HG02623 (cell line): ENCODE data around the gene DLST.

Experiments used
- ATAC-seq: cut with Tn5 transposase; IDR thresholded peaks from one replicate; pipeline ENCODE4 v1.9.1; 2021; ENCODE audit warnings: moderate library complexity; ENCODE audit not compliant: unreplicated experiment

The DLST gene

DNA sequence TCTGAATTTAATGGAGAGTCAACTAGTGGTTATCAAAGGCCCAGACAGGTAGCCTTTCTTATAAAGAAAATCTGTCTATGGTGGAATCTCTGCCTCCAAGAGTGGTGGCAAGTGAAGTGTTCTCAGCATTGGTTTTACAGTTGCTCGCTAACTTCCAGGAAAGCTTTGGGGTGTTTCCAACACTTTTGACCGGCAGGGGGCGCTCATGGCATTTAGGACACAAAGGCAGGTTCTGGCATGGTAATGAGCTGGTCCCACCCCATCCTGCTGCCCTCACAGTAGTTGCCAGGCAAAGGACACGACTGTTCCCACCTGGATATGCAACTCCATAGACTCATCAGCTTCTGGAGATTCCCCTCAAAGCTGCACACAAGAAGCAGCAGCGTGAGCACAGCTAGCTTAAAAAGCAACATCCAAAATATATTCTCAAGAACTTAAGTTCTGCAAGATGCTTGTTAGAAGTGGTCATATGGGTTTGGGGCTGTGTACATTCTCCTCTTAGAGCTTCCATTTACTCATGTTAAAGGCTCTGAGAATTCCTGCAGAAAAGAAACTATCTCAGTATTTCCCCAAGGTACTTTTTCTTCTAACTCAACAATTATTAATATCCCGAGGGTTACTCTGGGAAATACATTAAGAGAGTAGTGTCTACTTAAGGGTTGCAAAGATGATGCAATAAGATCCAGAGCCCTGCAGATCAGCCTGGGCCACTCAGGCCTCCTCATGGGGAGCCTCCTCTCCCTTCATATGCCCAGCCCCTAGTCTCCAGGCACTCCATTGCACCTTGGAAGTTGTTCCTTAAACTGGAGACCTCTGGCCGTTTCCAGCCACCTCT, 20.6 kb upstream of the DLST start:
- peak; percentile 48 for ATAC-seq

DNA sequence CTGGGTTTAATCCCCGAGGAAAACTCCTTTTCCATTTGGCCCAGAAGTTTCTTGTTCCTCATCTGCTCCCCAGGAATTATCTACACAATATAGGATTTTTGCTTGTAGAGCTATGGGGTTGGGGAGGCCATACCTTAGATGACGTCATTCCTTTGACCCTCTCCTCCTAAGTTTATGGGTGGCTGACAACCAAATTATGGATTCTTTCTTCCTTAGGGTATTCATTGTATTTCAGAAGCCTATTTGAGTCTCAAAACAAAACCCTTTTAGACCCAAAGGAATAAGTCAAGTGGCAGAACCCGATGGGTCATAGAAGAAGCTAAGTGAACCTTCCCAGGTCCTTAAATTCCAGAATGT, 20.0 kb upstream of the DLST start:
- no peak for ATAC-seq

DNA sequence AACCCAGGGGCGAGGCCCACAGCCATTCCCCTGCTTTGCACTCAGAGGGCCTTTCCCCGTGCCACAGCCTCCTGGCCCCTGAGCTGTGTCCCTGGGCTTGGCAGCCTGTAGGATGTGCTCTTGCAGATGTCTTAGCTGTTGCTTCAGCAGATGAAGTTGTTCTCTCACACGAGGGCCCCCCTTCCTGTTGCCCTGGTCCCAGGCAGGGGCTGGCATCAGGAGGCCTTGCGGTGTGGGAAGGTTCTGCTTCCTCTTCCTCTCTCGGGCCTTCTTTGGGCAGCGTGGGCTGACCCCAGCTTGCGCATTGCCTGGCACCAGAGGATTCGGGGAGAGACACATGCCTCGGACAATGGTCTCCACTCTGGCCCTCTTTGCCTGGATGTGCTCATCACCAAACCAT, 18.4 kb upstream of the DLST start:
- no peak for ATAC-seq

DNA sequence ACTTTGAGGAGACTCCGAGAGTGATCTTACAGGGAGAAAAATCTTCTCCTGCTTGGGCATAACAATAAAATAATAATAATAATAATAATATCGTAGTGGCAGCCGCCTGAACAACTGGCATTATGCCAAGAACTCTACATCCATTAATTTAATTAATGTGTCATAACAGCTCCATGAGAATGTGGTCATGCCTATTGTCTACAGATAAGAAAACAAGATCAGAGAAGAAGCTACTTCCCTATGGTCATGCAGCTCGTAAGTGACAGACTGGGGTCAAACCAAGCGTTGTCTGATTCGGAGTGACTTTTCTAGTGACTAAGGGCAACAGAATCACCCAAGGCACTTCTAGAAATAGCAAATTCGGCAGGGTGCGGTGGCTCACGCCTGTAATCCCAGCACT, 17.5 kb upstream of the DLST start:
- no peak for ATAC-seq

DNA sequence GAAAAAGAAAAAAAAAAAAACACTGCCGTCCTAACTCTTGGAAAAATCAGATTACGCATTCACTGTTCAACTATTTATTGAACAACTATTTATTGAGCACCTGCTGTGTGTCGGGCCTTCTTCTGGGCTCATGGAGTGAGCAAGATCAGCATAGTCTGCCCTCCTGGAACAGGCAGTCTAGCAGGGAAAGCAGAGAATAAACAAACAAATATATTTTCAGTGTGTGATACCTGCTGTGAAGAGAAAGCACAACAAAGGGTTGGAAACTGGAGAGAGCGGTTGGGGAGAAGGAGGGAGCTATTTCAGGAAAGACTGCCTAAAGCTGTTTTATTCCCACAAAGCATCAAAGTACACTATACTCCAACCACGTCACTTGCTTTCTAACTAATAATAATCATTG, 16.6 kb upstream of the DLST start:
- ATAC-seq: no peak

DNA sequence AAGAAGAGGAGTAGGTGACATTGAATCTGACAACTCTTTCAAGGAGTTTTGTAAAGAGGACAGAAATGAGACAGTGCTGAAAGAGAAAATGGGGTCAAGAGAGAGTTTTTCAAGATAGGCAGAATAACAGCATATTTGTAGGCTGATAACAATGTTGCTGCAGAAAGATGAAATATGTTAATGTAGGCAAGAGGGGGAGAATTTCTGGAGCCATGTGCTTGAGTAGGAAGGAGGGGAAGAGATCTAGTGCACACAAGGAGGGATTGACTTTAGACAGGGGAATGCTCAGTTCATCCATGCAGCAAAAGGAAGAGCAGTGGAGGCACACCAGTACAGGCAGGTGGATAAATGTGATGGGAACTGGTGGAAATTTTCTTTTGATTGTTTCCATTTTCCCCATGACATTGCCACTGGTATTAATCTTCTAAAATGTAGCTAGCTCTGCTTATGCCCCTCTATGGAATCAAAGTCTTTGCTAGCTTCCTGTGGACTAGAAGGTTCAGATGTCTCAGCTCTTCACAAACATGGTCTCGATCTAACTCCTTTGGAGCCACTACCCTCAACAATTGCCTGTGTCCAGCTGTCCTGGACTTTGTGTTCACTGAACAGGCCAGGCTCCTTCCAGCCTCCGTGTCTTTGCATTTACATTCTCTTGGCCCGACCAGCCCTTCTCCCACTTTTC, 14.9 kb upstream of the DLST start:
- no peak for ATAC-seq

DNA sequence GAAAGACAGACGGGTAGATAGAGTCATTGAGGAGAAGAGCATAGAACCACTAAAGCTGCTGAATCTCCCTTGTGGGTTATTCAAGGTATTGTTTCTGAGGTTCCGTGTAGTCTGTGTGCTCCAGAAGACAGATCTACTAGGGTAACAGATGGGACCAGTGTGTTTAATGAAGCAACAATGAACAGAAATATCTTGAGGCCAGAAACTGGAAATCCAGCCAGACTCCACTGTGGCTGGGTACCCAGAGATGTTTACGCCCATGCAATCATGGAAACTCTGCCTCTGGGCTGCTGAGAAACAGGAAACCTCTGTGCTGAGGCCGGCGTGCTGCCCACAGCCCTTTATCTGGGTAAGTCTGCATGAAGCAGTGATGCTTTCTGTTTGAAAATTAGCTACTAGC, 14.0 kb upstream of the DLST start:
- ATAC-seq: no peak

DNA sequence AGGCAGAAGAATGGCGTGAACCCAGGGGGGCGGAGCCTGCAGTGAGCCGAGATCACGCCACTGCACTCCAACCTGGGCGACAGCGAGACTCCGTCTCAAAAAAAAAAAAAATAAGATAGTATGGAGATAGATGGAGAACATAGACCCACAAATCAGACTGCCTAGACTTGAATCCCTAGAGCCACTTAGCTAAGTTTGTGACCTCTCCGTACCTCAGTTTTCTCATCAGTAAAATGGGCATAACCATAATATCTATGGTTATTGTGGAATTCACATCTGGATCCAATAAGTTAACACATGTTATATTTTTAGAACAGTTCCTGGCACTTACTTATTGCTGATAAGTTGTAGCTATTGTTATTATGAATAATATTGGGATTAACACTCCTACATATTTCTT, 13.0 kb upstream of the DLST start:
- ATAC-seq: no peak

DNA sequence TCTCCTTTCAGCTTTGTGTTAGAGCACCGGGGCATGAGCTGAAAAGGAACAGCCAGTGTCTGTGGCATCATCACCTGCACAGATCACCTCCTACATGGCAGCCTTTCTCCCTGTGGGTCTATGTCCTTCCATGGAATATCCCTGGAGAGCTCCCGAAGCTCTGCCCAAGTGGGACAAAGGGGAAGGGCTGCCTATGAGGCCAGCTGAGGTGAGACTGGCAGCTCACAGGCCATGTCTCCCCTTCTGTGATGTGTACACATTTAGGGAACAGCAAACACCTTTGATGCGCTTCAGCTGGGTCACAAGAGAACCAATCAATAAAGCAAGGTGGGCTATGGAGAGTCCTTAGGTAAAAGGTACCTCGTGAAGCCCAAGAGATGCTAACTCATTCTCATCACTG, 9.9 kb upstream of the DLST start:
- no peak for ATAC-seq

DNA sequence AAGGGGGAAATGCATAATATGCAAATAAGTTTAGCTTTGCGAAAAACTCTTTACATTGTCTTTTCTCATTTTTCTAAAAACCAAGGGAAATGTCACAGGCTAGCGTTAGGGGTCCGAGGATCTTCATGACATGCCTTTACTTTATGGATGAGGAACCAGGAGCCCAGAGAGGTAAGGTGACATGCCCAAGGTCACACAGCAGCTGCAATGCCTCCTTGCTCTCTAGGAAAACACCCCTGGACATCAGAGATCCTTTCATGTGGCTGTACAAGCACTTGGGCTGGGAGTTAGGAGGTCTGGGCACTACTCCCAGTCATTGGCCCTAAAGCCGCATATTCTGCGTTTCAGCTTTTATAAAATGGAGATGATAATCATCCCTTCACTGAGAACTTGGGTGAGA, 6.5 kb upstream of the DLST start:
- no peak for ATAC-seq

DNA sequence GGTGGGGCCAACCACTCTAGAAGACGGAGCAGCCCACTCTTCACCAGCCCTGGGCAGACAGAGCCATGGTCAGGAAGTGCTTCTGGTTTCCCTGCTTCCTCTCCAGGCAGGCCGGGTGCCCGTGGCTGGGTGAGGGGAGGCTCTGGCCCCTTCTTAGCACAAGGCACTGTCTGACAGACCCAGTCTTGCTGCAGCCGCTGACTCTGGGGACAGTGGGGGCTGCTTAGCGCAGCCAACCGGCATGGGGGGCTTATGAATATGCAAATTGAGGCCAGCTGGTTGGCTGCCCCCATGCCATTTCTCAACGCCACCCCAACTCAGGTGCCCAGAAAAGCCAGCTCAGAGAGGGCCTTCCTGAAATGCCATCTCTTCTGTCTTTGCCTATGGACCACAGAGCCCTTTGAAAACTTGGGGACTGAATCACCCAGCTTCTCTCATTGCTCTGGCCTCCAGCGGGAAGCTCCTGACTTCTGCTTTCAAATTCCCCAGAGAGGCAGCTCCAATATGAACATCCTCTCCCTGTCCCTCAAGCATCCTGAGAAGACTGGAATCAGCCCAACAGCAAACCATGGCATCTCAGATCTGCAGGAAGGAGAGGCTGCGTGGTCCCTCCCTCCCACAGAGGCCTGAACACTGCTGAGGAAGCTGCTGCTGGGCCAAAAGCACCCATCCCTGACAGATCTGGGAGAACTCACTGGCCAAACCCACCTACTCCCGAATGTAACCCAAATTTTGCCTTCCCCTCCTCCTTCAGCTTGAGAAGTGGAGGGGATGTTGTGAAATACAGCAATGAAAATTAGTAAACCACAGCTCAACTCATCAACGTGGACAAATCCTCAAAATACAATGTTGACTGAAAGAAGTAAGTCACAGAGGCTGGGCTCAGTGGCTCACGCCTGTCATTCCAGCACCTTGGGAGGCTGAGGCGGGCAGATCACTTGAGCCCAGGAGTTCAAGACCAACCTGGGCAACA, 5.5 kb upstream of the DLST start, which contains the start of gene PROX2:
TSS of gene PROX2 (minus strand) at position 205 of the 973 bp plus-strand sequence. CDS start 12,311 bp downstream, outside the sequence.
- no peak for ATAC-seq

DNA sequence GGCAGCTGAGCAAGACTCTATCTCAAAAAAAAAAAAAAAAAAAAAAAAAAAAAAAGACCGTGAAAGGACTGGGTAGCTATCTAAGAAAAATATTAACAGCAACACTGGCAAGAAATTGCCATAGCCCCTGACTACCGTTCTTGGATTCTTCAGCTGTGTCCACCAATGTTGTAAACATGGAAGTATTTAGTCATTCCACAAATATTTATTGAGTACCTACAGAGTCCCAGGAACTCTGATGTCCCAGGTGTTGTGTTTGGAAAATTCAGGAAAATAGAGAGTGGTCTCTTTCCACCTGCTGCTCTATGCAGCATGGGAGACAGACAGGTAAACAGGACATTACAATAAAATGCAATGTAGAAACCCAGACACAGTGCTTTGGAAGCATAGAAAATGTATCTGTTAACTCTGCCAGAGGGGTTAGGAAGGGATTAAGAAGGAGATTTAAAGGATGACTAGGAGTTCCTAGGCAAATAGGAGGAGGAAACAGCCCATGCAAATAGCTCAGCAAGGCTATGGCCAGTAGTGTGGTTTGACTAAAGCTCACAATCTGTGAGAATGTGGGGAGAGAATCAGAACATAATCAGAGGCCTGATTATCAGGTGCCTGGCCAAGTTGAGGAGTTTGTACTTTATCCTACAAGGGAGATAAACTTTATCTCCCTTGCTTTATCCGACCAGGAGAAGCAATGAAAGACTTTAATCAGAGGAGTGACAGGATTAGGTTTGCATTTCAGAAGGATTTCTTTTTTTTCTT, 2.1 kb upstream of the DLST start:
- no peak for ATAC-seq

DNA sequence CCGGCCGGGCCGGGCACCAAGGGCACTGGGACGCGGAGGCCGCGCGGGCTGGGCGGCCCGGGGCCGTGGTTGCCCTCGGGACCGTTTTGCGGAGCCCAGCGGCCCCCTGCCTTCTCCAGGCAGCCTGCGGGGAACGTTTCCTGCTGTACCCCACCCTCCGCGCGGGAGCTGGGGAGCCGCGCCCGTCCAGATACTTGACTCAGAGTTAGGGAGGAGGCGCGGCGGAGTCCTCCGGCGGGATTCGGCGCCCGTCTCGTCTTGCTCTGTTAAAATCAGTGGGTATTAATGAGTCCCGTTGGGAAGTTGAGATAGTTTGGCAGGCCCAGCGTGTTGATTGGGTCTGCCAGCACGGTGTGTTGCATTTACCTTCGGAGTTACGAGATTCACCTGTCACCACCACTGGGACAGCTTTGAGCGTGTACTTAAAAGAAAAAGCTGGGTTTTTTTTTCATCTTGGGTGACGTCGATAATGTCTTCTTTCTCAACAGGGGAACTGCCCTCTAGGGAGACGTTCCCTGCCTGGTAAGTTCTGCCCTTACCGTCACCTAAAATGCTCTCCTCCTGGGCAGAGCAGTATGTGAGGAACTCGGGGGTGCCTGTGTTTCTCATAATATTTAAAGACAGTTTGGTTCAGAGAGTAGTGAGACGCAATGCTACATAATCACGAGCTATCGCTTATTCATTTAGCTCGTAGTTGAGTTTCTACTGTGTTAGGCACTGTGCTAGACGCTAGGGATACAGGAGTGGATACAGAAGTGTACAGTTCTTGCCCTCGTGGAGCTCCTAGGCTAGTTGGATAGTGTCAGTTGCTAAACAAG, 596 bp downstream of the DLST start:
- ATAC-seq: peak; percentile 25

DNA sequence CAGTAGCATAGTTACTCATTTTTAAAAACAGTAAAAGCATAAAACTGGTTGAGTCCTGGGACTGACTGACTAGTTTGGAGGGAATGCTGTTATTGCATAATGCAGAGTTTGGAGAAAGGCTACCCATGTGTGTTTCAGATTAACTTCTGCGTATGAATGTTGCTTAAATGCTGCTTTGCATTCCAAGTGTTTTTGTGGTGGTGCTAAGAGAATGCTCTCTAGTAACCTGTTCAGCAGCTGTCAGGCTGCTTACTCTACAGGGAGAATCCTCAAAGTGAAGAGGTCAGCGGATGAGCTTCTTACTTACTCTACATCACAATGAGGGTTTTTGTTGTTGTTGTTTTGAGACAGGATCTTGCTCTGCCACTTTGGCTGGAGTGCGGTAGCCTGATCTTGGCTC, 4.3 kb downstream of the DLST start:
- no peak for ATAC-seq

DNA sequence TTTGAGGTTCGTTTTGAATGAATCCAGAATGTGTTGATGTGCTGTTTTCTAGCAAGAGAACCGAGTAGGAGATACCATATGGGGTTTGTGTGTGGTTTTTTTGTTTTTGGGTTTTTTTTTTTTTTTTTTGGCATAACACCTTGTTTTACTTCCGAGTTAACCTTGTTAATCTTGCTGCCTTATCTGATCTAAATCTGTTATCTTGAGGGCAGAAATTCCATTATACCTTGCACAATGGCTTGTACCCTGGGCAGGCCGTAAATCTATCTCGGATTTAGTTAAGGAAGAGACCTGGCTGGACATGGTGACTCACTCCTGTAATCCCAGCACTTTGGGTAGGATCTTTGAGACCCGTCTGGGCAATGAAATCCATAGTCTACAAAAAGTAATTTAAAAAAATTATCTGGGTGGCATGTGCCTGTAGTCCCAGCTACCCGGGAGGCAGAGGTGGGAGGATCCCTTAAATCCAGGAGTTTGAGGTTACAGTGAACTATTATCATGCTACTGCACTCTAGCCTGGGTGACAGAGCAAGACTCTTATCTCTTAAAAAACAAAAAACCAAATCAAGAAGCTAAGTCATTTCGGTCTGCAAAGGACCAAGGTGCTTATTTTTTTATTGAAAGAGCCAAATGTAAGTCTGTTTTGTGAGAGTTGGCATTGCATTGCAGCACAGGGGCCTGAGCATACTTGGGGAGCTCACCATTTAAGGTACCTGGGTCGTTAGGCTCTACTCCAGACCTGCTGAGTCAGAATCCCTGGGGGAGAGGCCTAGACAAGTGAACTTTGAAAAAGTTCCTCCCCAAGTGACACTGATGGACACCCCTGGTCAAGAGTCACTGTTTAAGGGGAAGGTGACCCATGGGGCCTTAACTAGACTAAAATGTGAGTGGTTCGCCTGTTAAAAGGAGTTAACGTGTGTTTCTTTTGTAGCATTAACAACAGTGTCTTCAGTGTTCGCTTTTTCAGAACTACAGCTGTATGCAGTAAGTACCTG, 6.7 kb downstream of the DLST start:
- ATAC-seq: no peak

DNA sequence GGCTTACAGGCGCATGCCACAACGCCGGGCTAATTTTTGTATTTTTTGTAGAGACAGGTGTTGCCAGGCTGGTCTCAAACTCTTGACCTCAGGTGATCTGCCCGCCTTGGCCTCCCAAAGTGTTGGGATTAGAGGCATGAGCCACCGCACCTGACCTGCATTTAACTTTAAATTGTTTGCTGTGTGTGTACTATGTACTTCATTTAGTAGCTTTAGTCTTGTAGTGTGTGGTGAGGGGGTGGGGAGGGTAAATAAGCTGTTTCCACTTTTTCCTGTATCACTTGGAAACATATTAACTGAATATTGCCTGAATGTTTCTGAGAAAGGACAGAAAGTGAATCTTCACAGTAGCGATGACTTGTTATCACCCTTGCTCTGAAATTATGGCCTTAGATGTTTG, 8.5 kb downstream of the DLST start:
- no peak for ATAC-seq

DNA sequence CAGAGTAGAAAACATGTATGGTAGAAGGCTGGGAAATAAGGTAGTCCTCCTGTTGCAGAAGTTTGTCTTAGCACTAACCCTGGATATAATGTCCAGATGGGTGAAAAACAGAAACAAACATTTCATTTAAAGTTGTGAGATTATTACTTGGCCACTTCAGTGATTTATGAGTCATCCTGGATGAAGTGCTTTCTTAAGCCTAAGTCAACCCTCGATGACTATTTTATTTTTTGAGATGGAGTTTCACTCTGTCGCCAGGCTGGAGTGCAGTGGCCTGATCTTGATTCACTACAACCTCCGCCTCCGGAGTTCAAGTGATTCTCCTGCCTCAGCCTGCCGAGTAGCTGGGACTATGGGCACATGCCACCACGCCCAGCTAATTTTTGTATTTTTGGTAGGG, 10.2 kb downstream of the DLST start:
- ATAC-seq: no peak

DNA sequence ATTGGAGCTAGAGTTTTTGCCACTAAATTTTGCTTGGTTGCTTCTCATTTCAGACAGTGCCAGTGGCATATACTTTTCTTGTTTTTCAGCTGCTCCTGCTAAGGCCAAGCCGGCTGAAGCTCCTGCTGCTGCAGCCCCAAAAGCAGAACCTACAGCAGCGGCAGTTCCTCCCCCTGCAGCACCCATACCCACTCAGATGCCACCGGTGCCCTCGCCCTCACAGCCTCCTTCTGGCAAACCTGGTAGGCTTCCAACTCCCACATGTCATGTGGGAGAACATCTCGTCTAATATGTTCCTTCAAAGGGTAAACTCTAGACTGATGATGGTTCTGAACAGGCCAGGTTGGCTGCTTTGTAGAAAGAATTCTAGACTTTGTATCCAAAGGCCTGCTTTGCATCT, 11.0 kb downstream of the DLST start:
- ATAC-seq: no peak
